HG03039 (cell line): ENCODE results near the gene METRNL.

Source experiments
- ATAC-seq: cut with Tn5 transposase; IDR thresholded peaks from one replicate; pipeline ENCODE4 v1.9.1; 2021; ENCODE audit warnings: mild to moderate bottlenecking, moderate library complexity; ENCODE audit not compliant: unreplicated experiment

The METRNL gene

DNA sequence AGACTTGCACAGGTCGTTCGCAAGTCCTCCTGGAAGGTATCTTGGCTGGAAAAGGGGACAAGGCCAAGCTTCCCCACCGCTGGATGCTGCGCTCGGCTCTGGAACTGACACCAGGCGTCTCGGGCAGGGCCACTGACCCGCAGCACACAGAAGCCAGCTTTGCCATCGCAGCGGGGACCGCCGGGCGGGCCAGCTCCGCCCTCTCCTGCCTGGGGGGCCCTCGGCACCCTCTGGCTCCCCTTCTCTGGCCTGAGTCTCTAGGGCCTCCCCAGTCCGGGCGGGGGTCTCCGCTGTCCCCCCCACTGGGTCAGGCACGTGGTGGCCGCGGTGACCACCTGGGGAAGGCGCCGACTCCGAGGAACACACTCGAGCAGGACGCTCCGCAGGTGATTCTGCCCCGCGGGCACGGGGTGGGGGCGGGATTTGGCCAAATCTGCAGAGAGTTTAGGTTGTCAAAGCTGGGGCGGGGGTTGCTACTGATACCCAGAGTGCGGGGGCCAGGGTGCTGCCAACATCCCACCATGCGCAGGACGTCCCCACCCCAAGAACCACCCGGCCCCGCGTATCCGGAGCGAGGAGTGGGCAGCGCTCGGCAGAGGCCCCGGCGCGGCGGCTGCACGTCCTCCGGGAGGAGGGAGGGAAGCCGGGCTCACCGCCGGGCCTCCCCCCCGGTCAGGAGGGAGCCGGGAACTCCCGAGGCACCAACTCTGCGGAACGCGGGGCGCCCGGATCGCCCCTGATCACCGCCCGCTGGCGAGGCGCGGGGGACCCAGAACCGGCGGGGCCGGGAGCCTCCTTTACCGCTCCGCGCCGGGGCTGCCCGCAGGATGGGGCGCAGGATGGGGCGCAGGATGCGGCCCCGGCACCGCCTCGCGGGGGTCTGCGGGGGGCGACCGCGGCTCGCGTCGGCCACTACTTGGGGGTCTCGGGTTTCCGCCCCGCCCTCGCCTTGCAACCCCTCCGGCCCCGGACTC lies 744 bp upstream of the METRNL start:
- no peak for ATAC-seq

- no peak for ATAC-seq
Measured at GRCh38 chr17:83079766-83080578, 563 bp downstream of the METRNL start.

- ATAC-seq, result no peak
Measured at GRCh38 chr17:83080579-83080857, 1.1 kb downstream of the METRNL start.

DNA sequence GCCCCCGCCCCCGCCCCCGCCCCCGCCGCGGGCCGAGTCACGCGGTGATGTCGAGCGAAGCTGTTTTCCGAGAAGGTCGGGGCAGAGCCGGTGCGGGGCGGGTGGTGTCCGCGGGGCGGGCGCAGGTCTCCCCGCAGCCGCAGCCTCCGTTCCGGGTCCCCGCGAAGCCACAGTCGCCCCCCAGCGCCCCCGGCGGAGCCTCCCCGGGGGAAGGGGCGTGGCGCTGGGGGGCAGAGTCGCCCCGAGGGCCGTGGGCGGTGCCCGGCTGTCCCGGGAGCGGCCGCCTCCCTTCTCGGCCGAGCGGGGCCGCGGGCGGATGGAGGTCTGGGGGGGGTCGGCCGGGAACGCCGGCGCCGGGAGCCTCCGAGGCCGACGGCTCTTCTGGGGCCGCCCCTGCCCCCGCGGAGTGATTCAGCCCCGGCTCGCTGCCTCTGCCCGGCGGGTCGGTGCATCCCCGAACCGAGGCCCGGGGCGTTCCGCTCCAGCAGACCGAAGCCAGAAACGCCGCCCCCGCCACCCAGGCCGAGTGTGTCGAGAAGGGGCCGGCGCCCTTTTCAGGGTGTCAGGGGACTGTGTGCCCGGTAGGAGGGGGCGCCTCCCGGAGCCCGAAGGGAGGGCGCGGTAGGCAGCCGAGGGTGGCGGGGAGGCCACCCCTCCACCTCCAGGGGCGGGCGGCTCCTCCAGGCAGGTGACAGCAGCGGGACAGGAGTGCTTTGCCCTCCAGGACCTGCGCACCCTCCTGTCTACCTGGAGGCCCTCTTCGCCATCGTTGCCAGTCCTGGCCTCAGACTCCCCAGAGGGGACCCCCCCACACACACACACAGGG lies 1.7 kb downstream of the METRNL start:
- ATAC-seq, result no peak

GRCh38 chr17:83081684-83082201 lies 2.3 kb downstream of the METRNL start:
- ATAC-seq, result no peak

DNA sequence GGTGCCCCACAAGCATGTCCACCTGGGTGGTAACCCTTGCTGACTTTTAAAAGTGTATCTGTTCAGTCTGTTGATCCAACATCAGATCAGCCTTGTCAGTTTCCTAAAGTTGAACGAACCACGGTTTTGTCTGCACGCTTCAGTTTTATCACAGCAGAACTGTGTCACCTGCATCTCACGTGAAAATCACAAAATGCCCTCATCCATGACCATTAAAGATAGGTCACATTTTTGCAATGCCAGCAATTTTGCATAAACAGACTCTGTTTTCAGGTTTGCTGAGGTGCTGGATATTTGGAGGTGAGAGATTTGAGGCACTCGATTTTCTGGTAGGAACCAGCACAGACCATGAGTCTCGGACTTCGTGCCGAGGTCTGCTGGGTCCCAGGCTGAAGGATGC lies 3.0 kb downstream of the METRNL start:
- no peak for ATAC-seq

DNA sequence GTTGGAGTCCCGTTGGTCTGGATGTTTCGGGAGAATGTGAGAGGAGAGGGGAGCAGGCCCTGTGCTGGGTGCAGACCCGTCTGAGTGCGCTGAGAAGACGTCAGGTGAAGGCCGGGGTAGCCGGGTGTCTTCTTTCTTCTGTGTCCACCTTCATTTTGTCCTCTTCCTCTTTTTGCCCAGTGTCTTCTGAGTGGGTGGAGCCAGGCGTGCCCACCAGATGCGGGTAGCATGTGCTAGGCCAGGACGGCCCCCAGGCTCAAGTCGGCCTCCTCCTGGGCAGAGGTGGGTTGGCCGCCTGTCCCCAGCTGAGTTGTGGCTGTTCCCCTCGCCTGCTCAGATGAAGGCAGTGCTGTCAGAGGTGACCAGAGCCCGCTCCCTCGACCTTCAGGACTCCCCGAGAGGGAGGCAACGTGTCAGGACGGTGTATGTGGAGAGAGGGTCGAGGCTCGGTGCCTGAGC lies 3.5 kb downstream of the METRNL start:
- ATAC-seq, result no peak

DNA sequence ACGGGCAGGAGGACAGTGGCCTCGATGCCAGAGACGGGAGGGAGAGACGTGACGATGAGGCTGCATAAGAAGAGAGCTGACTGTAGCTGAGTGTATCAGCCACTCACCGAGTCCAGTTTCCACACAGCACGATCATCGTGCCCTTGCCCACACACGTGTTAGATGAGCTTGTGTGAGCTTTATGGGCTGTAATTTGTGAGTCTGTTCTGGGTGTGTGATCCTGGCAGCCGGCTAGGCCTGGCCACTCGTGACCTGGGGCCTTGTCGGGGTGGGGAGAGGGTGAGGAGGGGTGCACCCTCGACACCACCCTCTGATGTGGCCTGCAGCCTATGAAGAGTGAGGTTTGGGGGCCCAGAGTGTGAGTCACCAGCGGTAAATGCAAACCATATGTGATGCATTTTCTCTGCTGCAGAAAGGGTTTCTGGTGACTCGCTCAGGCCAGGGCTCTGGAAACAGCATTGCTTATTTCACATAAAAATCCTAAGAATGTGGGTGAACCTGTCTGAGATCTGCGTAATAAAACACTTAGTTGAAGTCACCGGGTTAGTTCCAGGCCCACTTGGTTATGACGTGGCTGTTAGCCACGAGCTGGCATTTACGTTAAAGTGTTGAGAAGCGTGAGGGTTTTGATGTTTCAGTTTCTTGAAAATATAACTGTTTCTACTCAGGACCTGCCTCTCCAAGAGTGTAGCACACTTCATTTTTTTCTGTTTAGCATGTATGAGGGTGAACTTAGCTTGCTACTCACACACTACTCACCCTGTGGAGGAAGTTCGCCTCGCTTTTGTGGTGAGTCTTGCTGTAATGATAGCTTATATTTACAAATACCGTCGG lies 4.2 kb downstream of the METRNL start:
- ATAC-seq, result no peak

DNA sequence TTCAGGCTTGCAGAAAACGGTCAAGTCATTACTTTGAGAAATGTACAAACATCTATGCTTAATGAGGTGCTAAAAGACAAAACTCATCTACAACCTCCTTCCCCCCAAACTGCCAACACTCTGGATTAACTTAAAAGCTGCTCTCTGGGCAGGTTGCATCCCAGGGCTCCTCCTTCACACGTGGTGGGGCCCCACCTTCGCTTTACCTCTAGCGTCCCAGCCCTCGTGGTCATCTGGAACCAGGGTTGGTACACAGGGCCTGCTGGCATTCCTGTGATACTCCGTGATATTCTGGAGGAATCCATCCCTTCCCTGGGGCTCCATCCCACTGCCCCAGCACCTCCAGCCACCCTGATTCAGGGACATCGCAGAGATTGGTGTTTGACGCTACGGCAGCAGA lies 4.8 kb downstream of the METRNL start:
- ATAC-seq, result no peak

DNA sequence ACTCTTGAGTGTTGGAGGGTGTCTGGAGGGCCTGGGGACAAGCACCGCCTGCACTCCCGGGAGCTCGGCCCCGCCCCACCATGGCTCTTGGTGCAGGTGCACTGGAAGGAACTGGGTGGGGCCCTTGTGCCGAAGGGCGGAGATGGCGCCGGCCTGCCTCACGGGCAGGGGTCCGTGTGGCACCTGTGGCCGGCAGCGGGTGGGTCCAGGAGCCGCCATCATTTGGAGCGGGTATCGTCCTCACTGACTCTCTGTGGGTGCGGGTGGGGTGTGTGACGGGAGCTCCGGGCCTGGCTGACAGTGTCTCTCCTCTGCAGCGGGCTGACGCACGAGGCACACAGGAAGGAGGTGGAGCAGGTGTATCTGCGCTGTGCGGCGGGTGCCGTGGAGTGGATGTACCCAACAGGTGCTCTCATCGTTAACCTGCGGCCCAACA lies 5.2 kb downstream of the METRNL start:
- ATAC-seq, result no peak

DNA sequence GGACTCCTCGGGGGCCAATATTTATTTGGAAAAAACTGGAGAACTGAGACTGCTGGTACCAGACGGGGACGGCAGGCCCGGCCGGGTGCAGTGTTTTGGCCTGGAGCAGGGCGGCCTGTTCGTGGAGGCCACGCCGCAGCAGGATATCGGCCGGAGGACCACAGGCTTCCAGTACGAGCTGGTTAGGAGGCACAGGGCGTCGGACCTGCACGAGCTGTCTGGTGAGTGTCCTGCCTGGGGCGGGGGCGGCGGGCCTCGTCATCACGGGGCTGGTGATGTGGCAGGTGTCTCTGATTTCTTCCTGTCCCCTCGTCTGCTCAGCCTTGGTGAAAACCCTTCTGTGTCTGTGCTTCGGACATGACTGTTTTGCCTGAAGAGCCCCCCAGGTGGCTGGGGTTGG lies 5.7 kb downstream of the METRNL start:
- no peak for ATAC-seq

DNA sequence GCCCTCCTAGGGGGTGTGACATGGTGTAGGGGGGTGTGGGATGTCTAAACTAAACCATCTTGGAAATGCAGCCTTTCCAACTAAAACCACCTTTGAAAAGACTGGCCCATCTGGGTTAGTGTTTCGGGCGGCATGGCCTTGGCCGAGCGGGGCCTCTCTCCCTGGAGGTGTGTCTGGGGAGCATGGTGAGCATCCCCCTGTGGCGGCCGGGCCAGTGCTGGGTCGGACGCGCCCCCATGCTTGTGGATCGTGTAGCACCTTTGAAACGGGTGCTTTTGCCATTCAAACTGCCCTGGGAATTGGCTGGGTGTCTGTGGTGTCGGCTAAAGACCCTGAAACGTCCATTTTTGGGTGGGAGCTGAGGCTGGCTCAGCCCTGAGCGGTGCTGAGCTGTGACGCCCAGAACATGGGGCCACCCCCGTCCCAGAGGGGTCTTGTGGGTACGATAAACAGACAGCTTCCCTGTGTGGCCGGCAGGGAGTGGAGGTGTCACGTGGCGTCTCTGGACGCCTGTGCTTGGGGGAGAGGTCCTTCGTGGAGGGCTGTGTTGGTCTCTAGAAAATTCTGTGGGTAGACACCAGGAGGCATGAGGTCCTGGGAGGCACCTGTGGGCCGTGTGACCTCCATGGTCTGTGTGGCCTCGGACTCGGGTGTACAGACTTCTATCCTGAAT lies 6.3 kb downstream of the METRNL start:
- no peak for ATAC-seq

GRCh38 chr17:83086199-83086880 lies 6.9 kb downstream of the METRNL start:
- ATAC-seq, result no peak

DNA sequence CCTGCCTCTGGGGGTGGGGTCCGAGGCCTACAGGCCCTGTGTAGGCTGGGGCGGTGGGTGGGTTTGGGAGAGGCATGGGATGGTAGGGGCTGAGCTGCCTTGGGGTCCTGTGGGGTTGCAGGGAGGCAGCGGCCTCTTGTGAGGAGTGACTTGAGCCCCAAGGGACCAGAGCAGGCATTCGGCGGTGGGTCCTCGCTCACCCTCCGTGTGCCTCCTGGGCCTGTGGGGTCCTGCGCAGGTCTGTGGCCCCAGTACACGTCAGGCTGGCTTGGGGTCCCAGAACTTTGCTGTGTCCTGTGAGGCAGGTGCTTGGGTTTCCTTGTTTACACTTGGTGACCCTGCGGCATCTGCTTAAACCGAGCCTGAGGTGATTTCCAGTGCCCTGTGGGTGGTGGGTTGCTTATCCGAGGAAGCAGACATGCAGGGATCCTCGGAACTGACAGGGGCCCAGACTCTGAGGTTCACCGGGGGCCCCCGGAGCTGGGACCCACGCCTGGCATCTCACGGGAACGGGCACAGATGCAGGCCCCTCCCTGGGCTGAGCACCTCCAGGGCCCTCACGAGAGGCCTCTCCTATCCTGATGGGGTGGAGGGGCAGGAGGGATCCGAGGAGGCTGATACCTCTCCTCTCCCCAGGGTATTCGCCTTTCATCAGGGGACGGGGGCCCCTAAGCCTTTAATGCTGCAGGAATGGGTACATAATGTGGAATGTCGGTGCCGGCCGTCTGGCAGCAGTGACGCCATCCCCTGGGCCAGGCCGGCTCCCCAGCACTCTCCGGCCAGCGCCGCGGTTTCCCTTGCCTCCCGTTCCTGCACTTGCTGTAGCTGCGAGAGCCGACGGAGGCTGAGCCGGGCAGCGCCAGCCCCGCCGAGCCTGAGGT lies 7.7 kb downstream of the METRNL start:
- no peak for ATAC-seq

DNA sequence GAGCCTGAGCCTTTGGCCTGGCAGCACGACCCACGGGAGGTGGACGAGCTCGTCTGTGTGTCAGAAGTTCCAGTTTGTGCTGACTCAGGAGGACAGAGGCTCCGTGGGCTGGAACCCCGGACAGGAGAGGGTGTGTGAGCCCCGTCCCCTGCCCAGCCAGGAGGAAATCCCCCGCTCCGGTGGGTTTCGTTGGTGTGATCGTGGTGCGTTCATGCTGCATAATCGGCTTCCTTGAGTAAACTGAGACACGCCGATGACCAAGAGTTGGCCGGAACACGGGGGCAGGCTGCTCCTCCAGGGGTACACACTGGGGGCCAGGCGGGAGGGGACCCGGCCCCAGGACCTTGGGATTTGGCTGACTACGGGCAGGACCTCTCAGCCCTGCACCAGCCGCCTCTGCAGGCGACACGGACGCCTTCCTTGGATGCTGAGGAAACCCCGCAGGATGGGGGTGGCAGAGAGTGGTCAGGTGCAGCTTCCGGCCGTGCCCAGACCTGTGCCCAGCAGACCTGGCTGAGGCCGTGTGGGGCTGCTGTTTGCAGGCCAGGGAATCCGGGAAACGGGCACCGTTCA lies 8.5 kb downstream of the METRNL start:
- ATAC-seq, result no peak

DNA sequence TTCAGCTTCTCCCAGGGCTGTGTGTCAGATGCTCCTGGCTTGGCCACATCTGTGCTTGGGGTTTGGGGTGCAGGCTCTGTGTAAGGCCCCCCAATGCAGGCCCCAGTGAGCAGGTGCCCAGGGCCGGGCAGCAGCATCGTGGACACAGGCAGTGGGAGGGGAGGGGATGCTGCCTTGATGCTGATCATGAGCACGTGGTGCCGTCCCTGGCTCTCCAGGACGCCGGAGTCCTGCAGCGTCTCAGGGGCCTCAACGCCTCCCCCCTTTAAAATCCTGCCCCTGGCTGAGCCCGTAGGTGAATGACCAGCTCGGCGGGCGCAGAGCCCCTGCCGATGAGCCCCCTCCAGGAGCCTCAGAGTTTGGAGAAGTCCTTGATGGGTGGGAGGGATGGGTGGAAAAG lies 9.0 kb downstream of the METRNL start:
- ATAC-seq, result no peak

DNA sequence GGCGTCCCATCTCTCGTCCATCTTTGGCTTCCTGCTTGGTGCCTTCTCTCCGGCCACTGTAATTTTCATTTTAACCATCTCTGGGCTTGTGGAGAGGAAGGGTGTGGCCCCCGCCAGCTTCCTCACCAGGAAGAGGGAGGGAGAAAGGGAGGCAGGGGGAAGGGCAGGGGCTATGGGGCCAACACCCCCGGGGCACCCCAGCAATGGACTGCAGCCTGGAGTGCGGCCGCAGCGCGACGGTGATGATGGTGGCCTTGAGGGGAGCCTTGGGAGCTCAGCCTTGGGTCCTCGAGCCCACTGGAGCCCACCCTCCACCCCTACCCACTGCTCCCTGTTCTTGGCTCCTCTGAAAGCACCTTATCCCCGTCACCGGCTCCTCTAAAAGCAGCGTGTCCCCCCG lies 9.5 kb downstream of the METRNL start:
- no peak for ATAC-seq
